OCI-LY1 (cell line): Measurements from ENCODE around the gene B4GALT5.

Source experiments
- H2AFZ ChIP-seq: fragments of 200-600 bp; sonication (generic), shearing (Covaris generic); 2 replicates; pipeline ENCODE4 v1.6.0; 2014; ENCODE audit warnings: antibody characterized with exemption, mild to moderate bottlenecking, low read length
- H3F3A ChIP-seq: fragments of 200-600 bp; sonication (generic), shearing (Covaris generic); 2 replicates; pipeline ENCODE4 v1.6.0; 2014; ENCODE audit warnings: mild to moderate bottlenecking, antibody characterized with exemption, low read length, moderate library complexity; ENCODE audit not compliant: insufficient read depth
- H3K27ac ChIP-seq: fragments of 200-600 bp; sonication (generic); 2 replicates; pipeline ENCODE4 v1.5.1; 2014; ENCODE audit warnings: low read length, mixed run types, mild to moderate bottlenecking, low read depth; ENCODE audit not compliant: poor library complexity, severe bottlenecking
- H3K27me3 ChIP-seq: fragments of 200-600 bp; sonication (generic); 2 replicates; pipeline ENCODE4 v1.6.0; 2014; ENCODE audit warnings: antibody characterized with exemption, mild to moderate bottlenecking, low read length, moderate library complexity; ENCODE audit not compliant: insufficient read depth
- H3K36me3 ChIP-seq: fragments of 200-600 bp; sonication (generic); 2 replicates; pipeline ENCODE4 v1.6.1; 2014; ENCODE audit warnings: mild to moderate bottlenecking, antibody characterized with exemption, low read length, moderate library complexity, mixed read lengths; ENCODE audit not compliant: insufficient read depth
- H3K4me1 ChIP-seq: fragments of 200-600 bp; sonication (generic); 2 replicates; pipeline ENCODE4 v1.5.1; 2014; ENCODE audit warnings: mild to moderate bottlenecking, low read length, moderate library complexity; ENCODE audit not compliant: insufficient read depth, severe bottlenecking
- H3K4me2 ChIP-seq: fragments of 200-600 bp; sonication (generic), shearing (Covaris generic); 2 replicates; pipeline ENCODE4 v1.6.1; 2014; ENCODE audit warnings: low read length
- H3K4me3 ChIP-seq: fragments of 200-600 bp; sonication (generic); 2 replicates; pipeline ENCODE4 v1.5.1; 2014; ENCODE audit warnings: low read length, low read depth, mild to moderate bottlenecking, mixed read lengths; ENCODE audit not compliant: poor library complexity, severe bottlenecking
- H3K79me2 ChIP-seq: fragments of 200-600 bp; shearing (Covaris generic); 2 replicates; pipeline ENCODE4 v1.6.1; 2016; ENCODE audit warnings: mixed run types, low read length, mixed read lengths; ENCODE audit not compliant: insufficient read depth
- H3K9ac ChIP-seq: fragments of 200-600 bp; sonication (generic), shearing (Covaris generic); 2 replicates; pipeline ENCODE4 v1.6.1; 2014; ENCODE audit warnings: mild to moderate bottlenecking, low read length, mixed read lengths
- H3K9me2 ChIP-seq: fragments of 200-600 bp; sonication (generic), shearing (Covaris generic); 2 replicates; pipeline ENCODE4 v1.6.1; 2014; ENCODE audit warnings: low read depth, mild to moderate bottlenecking, low read length, mixed read lengths
- H3K9me3 ChIP-seq: fragments of 200-600 bp; shearing (Covaris generic); 2 replicates; pipeline ENCODE4 v1.6.1; 2014; ENCODE audit warnings: low read length, mixed read lengths
- H4K20me1 ChIP-seq: fragments of 200-600 bp; sonication (generic), shearing (Covaris generic); 2 replicates; pipeline ENCODE4 v1.6.0; 2016; ENCODE audit warnings: mild to moderate bottlenecking, low read length; ENCODE audit not compliant: insufficient read depth
- CTCF ChIP-seq: fragments of 200-600 bp; sonication (generic), shearing (Covaris generic); IDR thresholded peaks from 2 replicates; pipeline ENCODE4 v1.5.1; 2017; ENCODE audit warnings: mild to moderate bottlenecking, antibody characterized with exemption, low read length, moderate library complexity, mixed read lengths
- EZH2 ChIP-seq: fragments of 200-600 bp; sonication (generic), shearing (Covaris generic); IDR thresholded peaks from 2 replicates; pipeline ENCODE4 v1.8.0; 2017; ENCODE audit warnings: borderline replicate concordance, mixed run types, mild to moderate bottlenecking, antibody characterized with exemption, low read length, moderate library complexity, mixed read lengths

B4GALT5 gene

GRCh38 chr20:49610691-49611538 is 102.8 kb downstream of the B4GALT5 start:
- Histone ChIP-seq H3K79me2 (no peaks in the 10 kb centered on the region), H3K9me3 (no peaks in the 10 kb centered on the region), H2AFZ (peak overlapping the region; percentile 80), H3F3A (no peaks in the 10 kb centered on the region), H4K20me1 (no peaks in the 10 kb centered on the region), H3K4me3 (peak overlapping the region; percentile 57), H3K27me3 (no peaks in the 10 kb centered on the region), H3K9me2 (no peaks in the 10 kb centered on the region), H3K36me3 (no peaks in the 10 kb centered on the region), H3K27ac (peak overlapping the region; percentile 13), H3K4me2 (peak overlapping the region; percentile 76), H3K9ac (peak overlapping the region; percentile 66), H3K4me1 (peaks cover 22% of the 10 kb centered on the region)
- TF ChIP-seq CTCF (peak; percentile 98), EZH2 (no peak)

GRCh38 chr20:49608752-49609670 is 104.7 kb downstream of the B4GALT5 start:
- Histone ChIP-seq H3K79me2 (no peaks in the 10 kb centered on the region), H3K36me3 (no peaks in the 10 kb centered on the region), H3K9me2 (no peaks in the 10 kb centered on the region), H3F3A (no peaks in the 10 kb centered on the region), H3K4me3 (peak overlapping the region; percentile 43), H2AFZ (no peak overlapping the region), H3K9me3 (no peaks in the 10 kb centered on the region), H3K27me3 (no peaks in the 10 kb centered on the region), H3K4me2 (peak overlapping the region; percentile 62), H3K27ac (no peak overlapping the region), H3K4me1 (peaks cover 24% of the 10 kb centered on the region), H3K9ac (no peak overlapping the region), H4K20me1 (no peaks in the 10 kb centered on the region)
- TF ChIP-seq CTCF (peak; percentile 98), EZH2 (no peak)

- H3K4me2 ChIP-seq, result no peak overlapping the region
- no peaks in the 10 kb centered on the region for H3K79me2 ChIP-seq
- no peaks in the 10 kb centered on the region for H3K36me3 ChIP-seq
- TF ChIP-seq EZH2 (no peak), CTCF (no peak)
- peaks cover 31% of the 10 kb centered on the region for H3K4me1 ChIP-seq
- no peak overlapping the region for H3K9ac ChIP-seq
- H3K27me3 ChIP-seq, result no peaks in the 10 kb centered on the region
- no peak overlapping the region for H3K27ac ChIP-seq
- H3K9me3 ChIP-seq, result no peaks in the 10 kb centered on the region
- H2AFZ ChIP-seq, result no peak overlapping the region
- H3F3A ChIP-seq, result no peaks in the 10 kb centered on the region
- no peaks in the 10 kb centered on the region for H3K9me2 ChIP-seq
- H3K4me3 ChIP-seq, result no peak overlapping the region
- H4K20me1 ChIP-seq, result no peaks in the 10 kb centered on the region
Observed at GRCh38 chr20:49607568-49607967, 106.1 kb downstream of the B4GALT5 start.
